PFSK-1 (cell line): Measurements from ENCODE around the gene PRKCE.

Source experiments
- FOXP2 ChIP-seq: optimal IDR thresholded peaks from 2 replicates; pipeline ENCODE3; 2011; ENCODE audit warnings: borderline replicate concordance, control low read depth, inconsistent platforms; ENCODE audit not compliant: insufficient read depth; ENCODE audit errors: extremely low read length, extremely low read depth
- POLR2AphosphoS5 ChIP-seq: IDR thresholded peaks from 2 replicates; pipeline ENCODE4 v1.6.1; 2012; ENCODE audit warnings: low read depth, mild to moderate bottlenecking, control low read depth, low read length, moderate library complexity
- SIN3A ChIP-seq: IDR thresholded peaks from 2 replicates; pipeline ENCODE4 v1.6.1; 2012; ENCODE audit warnings: mild to moderate bottlenecking, low read length, moderate library complexity, borderline replicate concordance; ENCODE audit not compliant: insufficient read depth
- TAF1 ChIP-seq: IDR thresholded peaks from 2 replicates; pipeline ENCODE4 v1.6.1; 2012; ENCODE audit warnings: low read length, control low read depth, borderline replicate concordance; ENCODE audit not compliant: insufficient read depth
- TF ChIP-seq, protein P1 (sequence below), 2 experiments: IDR thresholded peaks; 2 replicates each; pipeline versions ENCODE4 v1.6.1 to v1.8.0; 2011 to 2012; ENCODE audit warnings: low read depth in 2 of 2, low read length in 2 of 2, control low read depth in 1 of 2, inconsistent platforms in 1 of 2, mild to moderate bottlenecking in 1 of 2, moderate library complexity in 1 of 2; ENCODE audit not compliant: insufficient read depth in 1 of 2

PRKCE gene

DNA sequence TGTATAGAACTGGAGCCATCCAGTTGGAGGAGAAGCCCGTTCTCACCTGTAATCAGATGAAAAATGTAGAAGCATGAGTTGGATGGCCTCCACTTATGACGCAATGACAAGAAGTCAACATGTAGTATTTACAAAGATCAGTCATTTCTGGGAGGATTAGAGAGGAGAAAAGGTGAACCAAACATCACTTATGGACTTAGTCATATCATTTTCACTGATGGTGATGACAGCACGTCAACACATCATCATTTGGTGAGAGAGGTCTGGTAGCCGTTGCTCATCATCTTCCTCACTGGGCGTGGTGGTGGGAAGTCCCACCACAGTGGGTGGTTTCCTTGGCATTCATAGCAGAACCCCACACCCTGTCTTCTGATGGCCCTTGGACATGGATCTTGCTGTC lies 381.5 kb downstream of the PRKCE start:
- TF ChIP-seq TAF1 (no peak), SIN3A (no peak), POLR2AphosphoS5 (no peak), FOXP2 (no peak)
- TF ChIP-seq, protein P1, sequence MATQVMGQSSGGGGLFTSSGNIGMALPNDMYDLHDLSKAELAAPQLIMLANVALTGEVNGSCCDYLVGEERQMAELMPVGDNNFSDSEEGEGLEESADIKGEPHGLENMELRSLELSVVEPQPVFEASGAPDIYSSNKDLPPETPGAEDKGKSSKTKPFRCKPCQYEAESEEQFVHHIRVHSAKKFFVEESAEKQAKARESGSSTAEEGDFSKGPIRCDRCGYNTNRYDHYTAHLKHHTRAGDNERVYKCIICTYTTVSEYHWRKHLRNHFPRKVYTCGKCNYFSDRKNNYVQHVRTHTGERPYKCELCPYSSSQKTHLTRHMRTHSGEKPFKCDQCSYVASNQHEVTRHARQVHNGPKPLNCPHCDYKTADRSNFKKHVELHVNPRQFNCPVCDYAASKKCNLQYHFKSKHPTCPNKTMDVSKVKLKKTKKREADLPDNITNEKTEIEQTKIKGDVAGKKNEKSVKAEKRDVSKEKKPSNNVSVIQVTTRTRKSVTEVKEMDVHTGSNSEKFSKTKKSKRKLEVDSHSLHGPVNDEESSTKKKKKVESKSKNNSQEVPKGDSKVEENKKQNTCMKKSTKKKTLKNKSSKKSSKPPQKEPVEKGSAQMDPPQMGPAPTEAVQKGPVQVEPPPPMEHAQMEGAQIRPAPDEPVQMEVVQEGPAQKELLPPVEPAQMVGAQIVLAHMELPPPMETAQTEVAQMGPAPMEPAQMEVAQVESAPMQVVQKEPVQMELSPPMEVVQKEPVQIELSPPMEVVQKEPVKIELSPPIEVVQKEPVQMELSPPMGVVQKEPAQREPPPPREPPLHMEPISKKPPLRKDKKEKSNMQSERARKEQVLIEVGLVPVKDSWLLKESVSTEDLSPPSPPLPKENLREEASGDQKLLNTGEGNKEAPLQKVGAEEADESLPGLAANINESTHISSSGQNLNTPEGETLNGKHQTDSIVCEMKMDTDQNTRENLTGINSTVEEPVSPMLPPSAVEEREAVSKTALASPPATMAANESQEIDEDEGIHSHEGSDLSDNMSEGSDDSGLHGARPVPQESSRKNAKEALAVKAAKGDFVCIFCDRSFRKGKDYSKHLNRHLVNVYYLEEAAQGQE (IDR thresholded peaks at IDR 0.05; ENCODE audit: insufficient read depth in 1 of 2, low read depth in 2 of 2, low read length in 2 of 2) = no peak

DNA sequence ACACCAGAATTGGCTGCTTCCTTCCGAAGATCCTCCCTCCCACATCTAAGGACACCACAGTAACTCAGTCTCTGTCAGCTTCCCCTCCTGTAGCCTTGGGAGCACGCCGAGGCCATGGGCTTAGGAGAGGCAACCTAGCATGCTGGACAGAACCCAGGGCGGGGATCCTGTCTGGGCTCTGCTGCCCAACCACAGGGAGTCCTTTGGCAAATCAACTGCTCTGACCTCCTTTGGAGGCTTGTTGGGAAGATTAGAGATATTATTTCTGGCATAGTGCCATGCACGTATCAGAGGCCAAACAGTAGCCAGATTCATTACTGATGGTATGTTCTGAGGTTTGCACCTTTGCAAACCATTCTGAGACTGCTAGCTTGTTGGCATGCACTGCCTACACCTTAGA lies 383.1 kb downstream of the PRKCE start:
- TF ChIP-seq, protein P1 (IDR thresholded peaks at IDR 0.05; ENCODE audit: insufficient read depth in 1 of 2, low read depth in 2 of 2, low read length in 2 of 2) = peak; percentile 65 to 80
- TF ChIP-seq POLR2AphosphoS5 = no peak
- TF ChIP-seq SIN3A = no peak

DNA sequence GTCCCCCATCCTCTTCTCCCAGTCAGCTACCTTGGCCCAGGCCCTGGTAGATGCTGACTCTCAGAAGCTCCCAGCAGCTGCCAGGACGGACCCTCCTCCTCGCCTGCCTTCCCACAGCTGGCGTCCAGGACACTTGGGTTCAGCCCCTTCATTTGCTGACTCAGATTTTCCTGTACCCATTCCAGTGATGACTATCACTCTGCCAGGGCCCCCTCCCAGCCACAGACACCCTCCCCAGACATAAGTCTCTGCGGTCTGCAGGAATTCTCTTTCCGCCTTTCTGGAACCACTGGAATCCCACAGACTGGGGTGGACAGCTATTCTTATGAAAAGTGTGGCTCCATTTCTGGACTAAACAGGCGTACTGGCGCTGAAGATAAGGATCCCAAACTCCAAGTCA lies 385.5 kb downstream of the PRKCE start:
- TF ChIP-seq POLR2AphosphoS5 (no peak), SIN3A (no peak), FOXP2 (no peak), TAF1 (no peak)
- TF ChIP-seq, protein P1 (IDR thresholded peaks at IDR 0.05; ENCODE audit: insufficient read depth in 1 of 2, low read depth in 2 of 2, low read length in 2 of 2) = no peak

- no peak for TF ChIP-seq POLR2AphosphoS5
Measured at GRCh38 chr2:46039543-46040303, 388.2 kb downstream of the PRKCE start.

DNA sequence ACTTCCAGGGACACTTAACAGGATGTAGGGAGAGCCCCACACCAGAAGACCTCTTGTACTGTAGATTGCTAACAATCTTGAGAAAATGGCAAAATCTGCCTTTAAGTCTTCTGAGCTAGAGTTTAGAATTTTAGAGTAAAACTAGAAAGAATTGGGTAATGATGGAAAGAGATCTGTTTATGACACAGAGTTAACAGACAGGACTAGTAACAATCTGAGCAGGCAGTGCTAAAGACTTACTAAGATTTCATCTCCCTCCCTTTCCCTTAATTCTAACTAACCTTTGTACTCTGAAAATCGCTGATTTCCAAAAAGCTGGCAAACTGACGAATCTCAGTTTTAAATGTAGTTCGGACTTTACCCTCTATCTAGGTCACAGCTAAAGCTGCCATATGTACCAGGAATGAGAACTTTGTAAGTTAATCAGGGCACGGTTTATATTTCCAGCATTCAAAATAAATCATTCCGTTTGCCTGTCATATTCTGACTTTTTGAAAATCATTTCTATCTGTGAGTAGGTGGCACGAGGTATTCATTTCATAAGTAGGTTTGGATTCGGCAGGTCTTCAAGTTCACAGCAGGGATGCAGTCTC lies 389.2 kb downstream of the PRKCE start:
- TF ChIP-seq FOXP2 = no peak
- TF ChIP-seq SIN3A = no peak
- no peak for TF ChIP-seq POLR2AphosphoS5
- TF ChIP-seq, protein P1 (IDR thresholded peaks at IDR 0.05; ENCODE audit: insufficient read depth in 1 of 2, low read depth in 2 of 2, low read length in 2 of 2) = no peak
- no peak for TF ChIP-seq TAF1
